Gastrocnemius medialis (tissue), 4 donors: ENCODE data around the gene TMEM26.

ENCODE experiments used
- POLR2A ChIP-seq, 2 donors: fragments of 450-650 bp; IDR thresholded peaks; one replicate each; pipeline ENCODE4 v1.6.1; 2017; ENCODE audit warnings: antibody characterized with exemption in 2 of 2, mild to moderate bottlenecking in 2 of 2, moderate library complexity in 2 of 2
- TF ChIP-seq, protein P1 (sequence below), 5 experiments: fragments of 450-650 bp in 3 of 5; fragments of 200-600 bp in 2 of 5; sonication (generic) in 2 of 5; IDR thresholded peaks in 4 of 5; conservative IDR thresholded peaks in 1 of 5; 1 replicate in 4 of 5; 2 replicates in 1 of 5; pipeline ENCODE4 v1.5.1; 2016 to 2019; ENCODE audit warnings: antibody characterized with exemption in 5 of 5, mild to moderate bottlenecking in 3 of 5, moderate library complexity in 3 of 5

DNA sequence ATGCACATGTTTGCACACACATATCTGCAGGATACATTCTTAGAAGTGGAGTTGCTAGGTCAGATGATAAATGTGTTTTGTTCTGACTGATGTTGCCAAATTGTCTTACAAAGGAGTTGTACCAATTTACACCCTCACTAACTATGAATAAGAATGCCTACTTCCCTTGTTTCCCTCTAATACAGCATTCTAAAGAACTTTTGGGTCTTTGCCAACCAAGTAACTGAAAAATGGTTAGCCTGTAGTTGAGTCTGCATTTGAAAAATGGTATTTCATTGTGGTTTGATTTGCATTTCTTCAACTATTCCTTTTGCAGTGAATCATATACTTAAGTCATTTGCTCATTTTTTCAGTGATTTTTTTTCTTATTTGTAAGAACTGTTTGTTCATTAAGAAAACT is 48.4 kb downstream of the TMEM26 start:
- TF ChIP-seq, protein P1, sequence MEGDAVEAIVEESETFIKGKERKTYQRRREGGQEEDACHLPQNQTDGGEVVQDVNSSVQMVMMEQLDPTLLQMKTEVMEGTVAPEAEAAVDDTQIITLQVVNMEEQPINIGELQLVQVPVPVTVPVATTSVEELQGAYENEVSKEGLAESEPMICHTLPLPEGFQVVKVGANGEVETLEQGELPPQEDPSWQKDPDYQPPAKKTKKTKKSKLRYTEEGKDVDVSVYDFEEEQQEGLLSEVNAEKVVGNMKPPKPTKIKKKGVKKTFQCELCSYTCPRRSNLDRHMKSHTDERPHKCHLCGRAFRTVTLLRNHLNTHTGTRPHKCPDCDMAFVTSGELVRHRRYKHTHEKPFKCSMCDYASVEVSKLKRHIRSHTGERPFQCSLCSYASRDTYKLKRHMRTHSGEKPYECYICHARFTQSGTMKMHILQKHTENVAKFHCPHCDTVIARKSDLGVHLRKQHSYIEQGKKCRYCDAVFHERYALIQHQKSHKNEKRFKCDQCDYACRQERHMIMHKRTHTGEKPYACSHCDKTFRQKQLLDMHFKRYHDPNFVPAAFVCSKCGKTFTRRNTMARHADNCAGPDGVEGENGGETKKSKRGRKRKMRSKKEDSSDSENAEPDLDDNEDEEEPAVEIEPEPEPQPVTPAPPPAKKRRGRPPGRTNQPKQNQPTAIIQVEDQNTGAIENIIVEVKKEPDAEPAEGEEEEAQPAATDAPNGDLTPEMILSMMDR (IDR thresholded peaks at IDR 0.05 in 4 of 5, conservative IDR thresholded peaks at IDR 0.05 in 1 of 5) = no peak
- no peak for TF ChIP-seq POLR2A (IDR thresholded peaks at IDR 0.05)
